GM21515 (cell line): Measurements from ENCODE around the gene RHOB.
"Not testable (repeated sequence)": the region's sequence is repeated elsewhere in the genome, so short reads cannot be mapped to it uniquely, and the experiment has no call there.

Source experiments
- ATAC-seq: cut with Tn5 transposase; IDR thresholded peaks from one replicate; pipeline ENCODE4 v1.9.1; 2021; ENCODE audit not compliant: unreplicated experiment

RHOB gene

GRCh38 chr2:20446917-20447436 lies at the start of gene RHOB:
TSS of gene RHOB (plus strand) at chr2:20447074. CDS start at chr2:20447466, 392 bp downstream.
- ATAC-seq, result peak; percentile 97

DNA sequence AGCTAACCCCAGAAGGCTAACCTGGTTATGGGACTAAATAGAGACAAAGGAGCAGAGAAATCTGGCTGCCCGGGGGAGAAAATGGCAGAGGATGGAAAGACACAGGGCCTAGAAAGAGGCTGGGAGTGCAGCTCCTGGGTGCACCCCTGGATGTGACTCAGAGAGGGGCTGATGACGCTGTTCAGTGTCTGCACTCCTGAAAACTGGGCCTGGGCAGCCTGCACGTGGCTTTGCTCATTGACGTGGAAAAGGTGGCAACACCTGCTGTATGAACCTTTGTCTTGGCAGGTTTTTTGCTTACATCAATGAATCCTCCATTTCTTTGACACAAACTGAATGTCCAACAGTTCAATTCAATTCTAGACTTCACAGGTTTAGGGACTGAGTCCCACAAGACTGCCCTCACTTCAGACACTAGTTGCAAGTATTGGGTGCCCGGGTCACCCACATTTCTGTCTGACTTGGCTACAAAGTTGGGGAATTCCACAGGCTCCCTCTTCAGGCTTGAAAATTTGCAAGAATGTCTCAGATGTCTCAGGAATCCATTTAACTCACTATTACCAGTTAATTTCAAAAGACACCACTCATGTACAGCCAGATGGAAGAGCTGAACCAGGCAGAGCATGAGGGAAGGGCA lies 48.9 kb upstream of the RHOB start:
- no peak for ATAC-seq

- no peak for ATAC-seq
Measured at GRCh38 chr2:20398956-20399567, 47.8 kb upstream of the RHOB start.

GRCh38 chr2:20400306-20400705 lies 46.6 kb upstream of the RHOB start:
- no peak for ATAC-seq

DNA sequence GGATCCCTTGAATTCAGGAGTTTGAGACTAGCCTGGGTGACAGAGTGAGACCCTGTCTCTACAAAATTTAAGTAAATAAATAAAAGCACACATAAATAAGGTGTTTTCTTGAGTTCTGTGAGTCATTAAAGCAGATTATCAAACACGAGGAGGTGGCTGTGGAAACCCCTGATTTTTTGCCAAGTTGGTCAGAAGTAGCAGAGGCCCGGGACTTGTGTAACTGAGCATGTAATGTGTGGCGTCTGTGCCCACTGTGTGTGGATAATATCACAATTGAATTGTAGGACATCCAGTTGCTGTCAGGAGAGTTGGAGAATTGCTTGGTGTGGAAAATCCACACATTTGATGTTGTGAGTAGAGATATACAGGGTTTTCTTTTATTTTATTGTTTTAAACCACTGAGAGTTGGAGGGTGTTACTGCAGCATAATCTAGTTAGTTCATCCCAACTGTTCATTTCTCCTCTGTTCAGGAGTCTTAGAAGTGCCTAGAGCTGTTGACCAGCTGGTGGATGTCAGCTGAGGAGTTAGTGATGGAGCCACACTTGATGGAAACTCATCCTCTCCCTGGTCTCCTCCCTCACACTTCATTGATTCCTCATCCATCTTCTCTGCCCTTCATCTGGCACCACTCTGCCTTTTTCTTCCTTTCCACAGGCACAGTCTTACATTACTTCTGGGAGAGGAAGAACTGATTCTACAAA lies 45.9 kb upstream of the RHOB start:
- ATAC-seq, result no peak

- ATAC-seq, result no peak
Measured at GRCh38 chr2:20401489-20401835, 45.4 kb upstream of the RHOB start.

DNA sequence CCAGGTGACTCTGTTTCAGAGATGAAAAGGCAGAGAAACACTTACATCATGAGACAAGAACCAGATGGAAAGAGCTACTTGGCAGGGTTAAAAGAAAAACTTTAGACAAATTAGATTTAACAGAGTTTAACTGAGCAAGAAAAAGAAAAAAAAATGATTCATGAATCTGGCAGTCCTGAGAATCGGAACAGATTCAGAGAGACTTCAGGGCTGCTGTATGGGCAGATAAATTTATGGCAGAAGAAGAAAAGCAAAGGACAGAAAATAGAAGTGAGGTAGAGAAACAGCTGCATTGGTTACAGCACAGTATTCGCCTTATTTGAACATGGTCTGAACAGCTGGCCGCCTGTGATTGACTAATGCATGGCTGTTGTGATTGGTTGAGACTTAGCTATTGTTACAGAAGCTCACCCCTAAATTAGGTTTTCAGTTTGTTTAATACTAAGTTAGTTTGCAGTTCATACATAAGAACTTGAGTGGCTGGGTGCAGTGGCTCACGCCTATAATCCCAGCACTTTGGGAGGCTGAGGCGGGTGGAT lies 43.0 kb upstream of the RHOB start:
- no peak for ATAC-seq

DNA sequence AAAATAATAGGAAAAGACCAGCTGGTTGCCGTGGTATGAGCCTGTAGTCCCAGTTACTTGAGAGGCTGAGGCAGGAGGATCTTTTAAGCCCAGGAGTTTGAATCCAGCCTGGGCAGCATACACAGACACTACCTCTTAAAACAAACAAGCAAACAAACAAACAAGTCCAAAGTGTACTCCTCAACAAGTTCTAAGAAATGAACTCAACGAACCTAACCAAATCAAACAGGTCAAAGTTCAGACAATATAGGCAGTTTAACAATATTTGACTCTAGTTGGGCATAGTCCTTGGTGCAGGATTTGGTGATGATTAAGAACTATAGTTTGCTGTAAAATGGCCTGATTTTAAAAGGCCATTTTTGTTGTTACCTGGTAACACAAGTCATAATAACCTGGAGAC lies 41.9 kb upstream of the RHOB start:
- no peak for ATAC-seq

- ATAC-seq, result no peak
Measured at GRCh38 chr2:20409039-20409438, 37.8 kb upstream of the RHOB start.

- no peak for ATAC-seq
Measured at GRCh38 chr2:20410556-20411277, 36.2 kb upstream of the RHOB start.

DNA sequence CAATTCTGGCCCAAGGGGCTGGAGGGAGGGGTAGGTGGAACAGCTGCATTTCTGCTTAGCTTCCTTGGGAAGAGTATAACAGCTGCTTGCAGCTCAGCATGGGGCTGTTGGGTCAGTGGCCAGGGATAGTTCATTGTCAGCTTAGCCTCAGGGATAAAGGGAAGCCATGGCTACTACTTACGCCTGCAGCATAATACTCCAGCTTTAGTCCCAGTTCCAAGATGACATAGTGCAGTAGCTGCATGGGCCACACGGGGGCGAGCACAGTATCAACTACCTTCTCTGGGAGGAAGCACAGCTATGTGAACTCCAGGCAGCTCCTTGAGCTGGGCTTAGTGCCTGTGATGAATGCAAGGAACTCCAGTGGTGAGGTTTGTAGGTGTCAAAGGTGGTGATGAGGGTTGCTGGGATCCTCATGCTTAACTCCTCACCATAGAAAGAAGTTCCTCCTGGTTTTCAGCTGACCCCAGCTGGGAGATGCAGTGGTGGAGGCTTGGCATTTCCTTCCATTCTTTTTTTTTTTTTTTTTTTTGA lies 35.4 kb upstream of the RHOB start:
- peak; percentile 99 for ATAC-seq

GRCh38 chr2:20414806-20415205 lies 32.1 kb upstream of the RHOB start:
- ATAC-seq, result no peak

DNA sequence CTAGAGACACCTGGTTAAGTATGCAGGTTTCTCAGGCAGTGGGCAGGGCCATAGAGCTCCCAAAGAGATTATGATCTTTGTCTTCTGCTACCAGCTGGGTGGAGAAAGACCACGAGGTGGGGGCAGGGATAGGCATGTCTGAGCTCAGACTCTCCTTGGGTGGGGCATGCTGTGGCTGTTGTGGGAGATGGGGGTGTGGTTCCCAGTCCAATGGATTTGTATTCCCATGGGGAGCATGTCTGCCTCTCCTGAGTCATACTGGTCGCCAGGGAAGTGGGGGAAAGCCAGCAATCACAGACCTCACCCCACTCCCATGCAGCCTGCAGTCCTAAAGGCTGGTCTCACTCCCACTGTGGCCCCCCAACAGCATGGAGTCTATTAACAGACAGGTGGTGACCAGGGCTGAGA lies 31.4 kb upstream of the RHOB start:
- ATAC-seq, result no peak

DNA sequence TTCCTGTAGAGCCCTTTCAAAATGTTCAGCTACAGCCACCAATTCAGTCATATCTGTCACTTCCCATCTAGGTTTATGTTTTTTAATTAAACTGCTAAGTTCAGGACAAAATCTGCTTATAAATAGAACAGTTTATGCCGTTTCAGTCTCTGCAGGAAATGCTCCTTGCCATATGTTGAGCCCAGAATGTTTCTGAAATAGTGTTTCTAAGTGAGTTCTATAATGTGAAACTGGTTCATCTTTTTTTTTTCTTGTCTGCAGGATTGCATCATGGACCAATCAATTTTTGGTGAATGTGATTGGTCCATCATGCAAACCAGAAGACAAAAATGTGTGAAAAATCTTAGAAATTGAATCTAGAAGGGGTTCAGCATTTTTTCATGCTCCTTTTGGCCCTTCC lies 30.2 kb upstream of the RHOB start:
- ATAC-seq, result no peak

DNA sequence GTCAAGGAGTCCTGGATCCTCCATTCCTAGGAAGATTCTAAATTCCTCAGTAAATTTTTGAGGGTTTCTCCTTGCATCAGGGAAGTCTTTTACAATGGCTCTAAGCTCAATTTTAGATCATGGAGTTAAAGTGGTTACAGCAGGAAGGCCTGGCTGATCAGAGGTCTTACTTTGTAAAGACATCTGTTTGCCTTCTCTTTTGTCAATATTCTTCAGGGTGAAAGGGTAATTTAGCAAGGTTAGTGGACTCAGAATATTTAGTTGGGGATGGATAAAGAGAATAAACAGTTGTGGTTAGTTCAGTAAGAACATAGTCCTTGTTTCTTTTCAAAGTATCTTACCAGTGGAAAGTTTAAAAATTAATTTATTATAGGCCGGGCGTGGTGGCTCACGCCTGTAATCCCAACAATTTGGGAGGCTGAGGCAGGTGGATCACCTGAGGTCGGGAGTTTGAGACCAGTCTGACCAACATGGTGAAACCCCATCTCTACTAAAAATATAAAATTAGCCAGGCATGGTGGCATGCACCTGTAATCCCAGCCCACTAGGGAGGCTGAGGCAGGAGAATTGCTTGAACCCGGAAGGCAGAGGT lies 29.5 kb upstream of the RHOB start:
- not testable (repeated sequence) for ATAC-seq

GRCh38 chr2:20418519-20418918 lies 28.4 kb upstream of the RHOB start:
- ATAC-seq, result no peak

GRCh38 chr2:20419007-20419576 lies 27.8 kb upstream of the RHOB start:
- no peak for ATAC-seq

DNA sequence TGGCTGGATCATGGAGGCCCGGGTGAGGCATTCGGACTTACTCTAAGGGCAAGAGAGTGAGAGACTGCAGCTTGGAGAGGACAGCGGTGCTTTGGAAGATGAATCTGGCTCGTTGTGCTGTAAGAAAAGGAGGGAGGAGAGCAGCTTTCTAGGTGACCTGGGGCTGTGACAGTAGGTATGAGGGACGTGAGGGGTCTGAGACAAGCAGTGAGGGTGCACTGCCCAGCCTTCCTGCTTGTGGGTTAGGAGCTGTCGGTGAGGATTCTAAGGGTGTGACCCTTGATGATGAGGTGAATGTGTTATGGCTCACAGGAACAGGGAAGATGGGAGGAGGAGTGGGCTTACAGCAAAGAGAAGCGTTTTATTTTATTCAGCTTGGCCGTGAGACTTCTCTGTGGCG lies 27.1 kb upstream of the RHOB start:
- ATAC-seq, result no peak

DNA sequence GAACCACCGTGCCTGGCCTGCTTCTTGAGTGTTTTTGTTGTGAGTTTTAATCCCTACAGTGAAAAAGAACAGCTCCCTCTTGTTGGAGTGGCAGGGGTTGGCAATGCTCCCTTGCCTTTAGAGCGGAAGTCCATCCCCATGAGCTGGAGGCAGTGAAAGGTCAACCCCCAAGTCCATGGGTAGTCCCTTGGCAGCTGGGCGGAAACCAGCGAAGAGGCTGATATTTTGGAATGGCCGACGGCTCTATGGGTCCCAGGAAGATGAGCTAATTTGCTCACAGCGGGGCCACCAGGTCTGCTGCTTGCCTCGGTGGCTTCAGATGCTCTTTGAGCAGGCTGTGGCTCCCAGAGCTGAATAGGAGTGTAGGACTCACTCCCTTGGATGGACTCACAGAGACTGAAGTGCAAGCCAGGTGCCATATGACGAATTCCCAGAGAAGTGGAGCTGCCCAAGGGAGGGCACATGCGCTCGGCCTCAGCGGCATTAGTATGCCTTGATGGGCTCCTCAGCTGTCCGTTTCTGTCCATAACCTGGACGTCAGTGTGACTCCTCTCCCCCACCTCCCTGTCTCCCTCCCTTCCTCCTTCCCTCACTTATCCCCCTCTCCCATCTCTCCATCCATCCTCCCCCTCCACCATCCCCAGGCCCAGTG lies 25.4 kb upstream of the RHOB start:
- ATAC-seq, result no peak

- ATAC-seq, result no peak
Measured at GRCh38 chr2:20421988-20422370, 24.9 kb upstream of the RHOB start.
